Endothelial cell of umbilical vein (primary cell): ENCODE data around the gene CASP7. TPM values are rescaled to one million over a fixed set of nuclear protein-coding genes. Genes with fewer than 3 reads are reported as not detected.

Experiments used
- BruUV-seq: library from RNA; stranded (reverse); fragments of 400-500 nt; replicated peaks from 2 replicates; lab custom pipeline; 2021; lab: Mats Ljungman, UMichigan
- CTCF ChIA-PET: fragments of 300-600, 350-600 bp; sonication (Branson Sonifier 250); formaldehyde crosslinking; loops from one replicate; lab custom pipeline; 2021; ENCODE audit warnings: antibody characterized with exemption, inconsistent platforms; lab: Charles Lee
- POLR2A ChIA-PET: fragments of 300-600, 350-600 bp; sonication (Branson Sonifier 250); formaldehyde crosslinking; loops from one replicate; lab custom pipeline; 2021; ENCODE audit warnings: antibody characterized with exemption, inconsistent platforms; lab: Charles Lee
- DNase-seq: peaks from one replicate; pipeline ENCODE4 v3.0.0-alpha.2; 2011; ENCODE audit warnings: low read depth, low spot score
- FAIRE-seq: peaks from 2 replicates; lab custom pipeline; 2011; peaks lifted over from hg19 to GRCh38; lab: Jason Lieb, UNC
- H2AFZ ChIP-seq: 2 replicates; pipeline ENCODE4 v1.6.0; 2012; ENCODE audit warnings: low read depth, low read length, control low read depth, inconsistent platforms
- H3K27ac ChIP-seq: 2 replicates; pipeline ENCODE4 v1.5.1; 2011; ENCODE audit warnings: low read depth, mild to moderate bottlenecking, control low read depth, low read length, moderate library complexity; ENCODE audit not compliant: insufficient read depth
- H3K27me3 ChIP-seq, 2 experiments: 2 replicates each; pipeline versions ENCODE4 v1.6.0 to v1.6.1; 2011; ENCODE audit warnings: low read length in 2 of 2, mixed read lengths in 1 of 2; ENCODE audit not compliant: control insufficient read depth in 2 of 2, insufficient read depth in 2 of 2
- H3K36me3 ChIP-seq, 2 experiments: 2 replicates in 1 of 2; 3 replicates in 1 of 2; pipeline ENCODE4 v1.5.1; 2011; ENCODE audit warnings: low read length in 2 of 2, mild to moderate bottlenecking in 1 of 2, moderate library complexity in 1 of 2; ENCODE audit not compliant: control insufficient read depth in 2 of 2, insufficient read depth in 2 of 2; ENCODE audit errors: extremely low read depth in 1 of 2
- H3K4me1 ChIP-seq: 3 replicates; pipeline ENCODE4 v1.5.1; 2011; ENCODE audit warnings: mild to moderate bottlenecking, low read length; ENCODE audit not compliant: control insufficient read depth, insufficient read depth; ENCODE audit errors: extremely low read depth
- H3K4me2 ChIP-seq: 2 replicates; pipeline ENCODE4 v1.6.1; 2011; ENCODE audit warnings: low read length, control low read depth, mixed read lengths; ENCODE audit not compliant: insufficient read depth
- H3K4me3 ChIP-seq, 3 experiments: fragments of 200-600 bp in 1 of 3; sonication (generic), shearing (Covaris generic) in 1 of 3; replicated peaks in 1 of 3; 2 replicates each; pipeline ENCODE4 v1.5.1; 2011 to 2016; ENCODE audit warnings: control low read depth in 3 of 3, low read length in 3 of 3, mild to moderate bottlenecking in 2 of 3, inconsistent platforms in 1 of 3, low read depth in 1 of 3, moderate library complexity in 1 of 3; ENCODE audit not compliant: insufficient read depth in 1 of 3
- H3K79me2 ChIP-seq: 2 replicates; pipeline ENCODE4 v1.6.0; 2012; ENCODE audit warnings: low read length, inconsistent platforms; ENCODE audit not compliant: control insufficient read depth, insufficient read depth
- H3K9ac ChIP-seq: replicated peaks from 2 replicates; pipeline ENCODE3; 2011; ENCODE audit warnings: low read length, control low read depth; ENCODE audit not compliant: insufficient read depth; ENCODE audit errors: extremely low read depth
- H3K9me1 ChIP-seq: replicated peaks from 3 replicates; pipeline ENCODE4 v1.6.0; 2011; ENCODE audit warnings: mild to moderate bottlenecking, low read length; ENCODE audit not compliant: control insufficient read depth, insufficient read depth; ENCODE audit errors: extremely low read depth
- H3K9me3 ChIP-seq: replicated peaks from 2 replicates; pipeline ENCODE4 v1.5.1; 2012; ENCODE audit warnings: low read length, inconsistent platforms; ENCODE audit not compliant: control insufficient read depth, insufficient read depth
- H4K20me1 ChIP-seq: replicated peaks from 2 replicates; pipeline ENCODE3; 2011; ENCODE audit warnings: mild to moderate bottlenecking, low read length; ENCODE audit not compliant: control insufficient read depth, insufficient read depth; ENCODE audit errors: extremely low read depth
- EZH2 ChIP-seq: IDR thresholded peaks from 2 replicates; pipeline ENCODE4 v1.6.1; 2012; ENCODE audit warnings: borderline replicate concordance, low read depth, mild to moderate bottlenecking, moderate library complexity, low read length, inconsistent platforms; ENCODE audit not compliant: severe bottlenecking
- FOS ChIP-seq: IDR thresholded peaks from 2 replicates; pipeline ENCODE4 v1.6.1; 2011; ENCODE audit warnings: mild to moderate bottlenecking, low read length, moderate library complexity, borderline replicate concordance; ENCODE audit not compliant: insufficient read depth
- GATA2 ChIP-seq: IDR thresholded peaks from 2 replicates; pipeline ENCODE4 v1.7.0; 2011; ENCODE audit warnings: low read depth, mild to moderate bottlenecking, moderate library complexity, mixed read lengths, low read length; ENCODE audit not compliant: insufficient read length, insufficient read depth
- JUN ChIP-seq: IDR thresholded peaks from 2 replicates; pipeline ENCODE4 v1.6.1; 2011; ENCODE audit warnings: borderline replicate concordance, low read depth; ENCODE audit not compliant: insufficient read length, insufficient read depth
- MYC ChIP-seq: IDR thresholded peaks from one replicate; pipeline ENCODE4 v1.6.1; 2011; ENCODE audit warnings: mild to moderate bottlenecking, low read depth, low read length
- POLR2A ChIP-seq: IDR thresholded peaks from 2 replicates; pipeline ENCODE4 v1.6.1; 2012; ENCODE audit warnings: low read depth, mild to moderate bottlenecking, control low read depth, low read length
- POLR2AphosphoS5 ChIP-seq: IDR thresholded peaks from 2 replicates; pipeline ENCODE4 v1.6.1; 2012; ENCODE audit warnings: low read depth, mild to moderate bottlenecking, control low read depth, low read length, moderate library complexity; ENCODE audit not compliant: insufficient read depth
- dilution Hi-C: fragments of 300-500 bp; cut with MboI; formaldehyde crosslinking; loops from one replicate; pipeline ENCODE4 v1.15.0; 2019; ENCODE audit warnings: low sequenced_read_pairs; ENCODE audit not compliant: extremely low pct_ligation_motif_present
- intact Hi-C: fragments of 100-400 bp; cut with micrococcal nuclease; formaldehyde crosslinking; loops from one replicate; pipeline ENCODE4 v1.10.0; 2022
- polyA plus RNA-seq, 4 experiments: library from polyadenylated mRNA; depleted of rRNA in 3 of 4; stranded (reverse) in 3 of 4; unstranded in 1 of 4; fragments of >200 nt; gene quantifications; 2 replicates each; pipeline versions ENCODE4 v1.2.1 to v1.2.3, GENCODE V29; 2011 to 2012; ENCODE audit warnings: missing spikeins in 1 of 4
- total RNA-seq: library from RNA; stranded (reverse); gene quantifications from 2 replicates; pipeline ENCODE4 v1.2.3, GENCODE V29; 2021
- TF ChIP-seq, protein P1 (sequence below), 2 donors: IDR thresholded peaks; 1 replicate in 1 of 2; 2 replicates in 1 of 2; pipeline ENCODE4 v1.5.1; 2011; ENCODE audit warnings: low read length in 2 of 2, mild to moderate bottlenecking in 2 of 2, moderate library complexity in 2 of 2, control low read depth in 1 of 2, inconsistent platforms in 1 of 2, low read depth in 1 of 2; ENCODE audit not compliant: insufficient read depth in 1 of 2; ENCODE audit errors: extremely low read depth in 1 of 2
- TF ChIP-seq, protein P2 (sequence below): IDR thresholded peaks from 2 replicates; pipeline ENCODE4 v1.6.1; 2011; ENCODE audit not compliant: insufficient read depth, insufficient read length

CASP7 gene
- total and polyA plus RNA-seq, 2 donors (not counting 3 experiments of a cell fraction or from before 2014, with no cell fraction given), result 14.6 to 54.3 TPM

DNA sequence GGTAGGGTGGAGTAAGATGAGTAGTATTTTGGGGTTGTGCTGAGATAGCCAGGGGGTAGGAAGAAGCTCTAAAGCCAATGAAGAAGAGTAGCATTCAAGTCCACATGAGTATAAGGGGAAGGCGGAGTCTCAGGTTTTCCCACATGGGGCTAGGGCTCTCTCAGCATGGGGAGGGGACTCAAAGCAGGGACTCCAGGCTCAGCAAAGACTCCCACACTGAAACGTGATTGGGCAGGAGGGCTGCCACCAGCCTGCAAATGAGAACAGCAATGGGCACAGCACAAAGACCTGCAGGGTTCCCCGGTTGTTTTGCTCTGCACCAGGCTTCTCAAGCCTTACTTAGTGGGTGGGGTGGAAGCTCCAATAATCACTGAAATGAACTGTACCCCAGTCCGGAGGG lies 14.4 kb upstream of the CASP7 start:
- Histone ChIP-seq H3K27me3 (peaks cover 0 to 2% of the 10 kb centered on the region in 2 experiments), H3K9ac (no peak overlapping the region), H3K4me3 (no peak overlapping the region), H3K27ac (no peak overlapping the region), H3K79me2 (no peaks in the 10 kb centered on the region), H3K4me2 (no peak overlapping the region), H4K20me1 (no peaks in the 10 kb centered on the region), H2AFZ (no peak overlapping the region), H3K36me3 (no peaks in the 10 kb centered on the region), H3K9me3 (no peaks in the 10 kb centered on the region), H3K9me1 (no peaks in the 10 kb centered on the region), H3K4me1 (no peaks in the 10 kb centered on the region)
- no TSS peak for BruUV-seq
- dilution Hi-C loops (no loop called here), intact Hi-C loops (no loop called here)
- FAIRE-seq, result no peak
- ChIA-PET CTCF (interaction anchor here (0.5 kb wide), 1 partner anchor 286 kb away, joined by 3 read pairs; no protein-coding TSS in a partner anchor), POLR2A (no interaction called here)
- DNase-seq, result no peak
- TF ChIP-seq JUN (no peak), POLR2AphosphoS5 (no peak), EZH2 (no peak), GATA2 (no peak), MYC (no peak), POLR2A (no peak), FOS (no peak)
- TF ChIP-seq, protein P1, sequence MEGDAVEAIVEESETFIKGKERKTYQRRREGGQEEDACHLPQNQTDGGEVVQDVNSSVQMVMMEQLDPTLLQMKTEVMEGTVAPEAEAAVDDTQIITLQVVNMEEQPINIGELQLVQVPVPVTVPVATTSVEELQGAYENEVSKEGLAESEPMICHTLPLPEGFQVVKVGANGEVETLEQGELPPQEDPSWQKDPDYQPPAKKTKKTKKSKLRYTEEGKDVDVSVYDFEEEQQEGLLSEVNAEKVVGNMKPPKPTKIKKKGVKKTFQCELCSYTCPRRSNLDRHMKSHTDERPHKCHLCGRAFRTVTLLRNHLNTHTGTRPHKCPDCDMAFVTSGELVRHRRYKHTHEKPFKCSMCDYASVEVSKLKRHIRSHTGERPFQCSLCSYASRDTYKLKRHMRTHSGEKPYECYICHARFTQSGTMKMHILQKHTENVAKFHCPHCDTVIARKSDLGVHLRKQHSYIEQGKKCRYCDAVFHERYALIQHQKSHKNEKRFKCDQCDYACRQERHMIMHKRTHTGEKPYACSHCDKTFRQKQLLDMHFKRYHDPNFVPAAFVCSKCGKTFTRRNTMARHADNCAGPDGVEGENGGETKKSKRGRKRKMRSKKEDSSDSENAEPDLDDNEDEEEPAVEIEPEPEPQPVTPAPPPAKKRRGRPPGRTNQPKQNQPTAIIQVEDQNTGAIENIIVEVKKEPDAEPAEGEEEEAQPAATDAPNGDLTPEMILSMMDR (IDR thresholded peaks at IDR 0.05; ENCODE audit: extremely low read depth in 1 of 2, insufficient read depth in 1 of 2, low read depth in 1 of 2, low read length in 2 of 2), result no peak
- TF ChIP-seq, protein P2, sequence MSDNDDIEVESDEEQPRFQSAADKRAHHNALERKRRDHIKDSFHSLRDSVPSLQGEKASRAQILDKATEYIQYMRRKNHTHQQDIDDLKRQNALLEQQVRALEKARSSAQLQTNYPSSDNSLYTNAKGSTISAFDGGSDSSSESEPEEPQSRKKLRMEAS, result no peak
